GM21723 (cell line): ENCODE measurements around the gene SP9.
A peak's percentile ranks its signal among the peaks of the same experiment; 100 is the strongest.

Experiments used
- ATAC-seq: cut with Tn5 transposase; IDR thresholded peaks from one replicate; pipeline ENCODE4 v1.9.1; 2021; ENCODE audit warnings: mild to moderate bottlenecking, moderate library complexity; ENCODE audit not compliant: unreplicated experiment

SP9 gene

DNA sequence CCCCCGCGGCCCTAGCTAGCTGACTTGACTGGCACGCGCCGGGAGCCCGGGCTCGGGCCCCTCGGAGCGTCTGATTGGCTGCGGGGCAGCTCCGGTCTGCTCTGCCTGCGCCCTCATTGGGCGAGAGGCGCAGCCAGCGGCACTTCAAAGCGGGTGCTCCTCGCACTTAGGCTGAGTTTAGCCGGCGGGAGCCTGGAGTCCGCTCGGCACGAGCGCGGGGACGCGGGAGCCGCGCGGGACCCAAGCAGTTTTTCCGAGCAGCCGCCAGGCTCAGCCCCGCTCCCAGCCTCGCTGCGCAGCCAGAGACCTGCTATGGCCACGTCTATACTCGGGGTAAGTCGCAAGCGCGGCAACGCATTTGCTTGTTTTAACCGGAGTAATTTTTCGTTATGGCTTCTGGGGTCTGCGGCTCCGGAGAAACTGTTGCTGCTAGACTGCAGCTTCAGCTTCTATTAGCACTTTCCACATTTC is at the start of gene SP9:
TSS of gene SP9 (plus strand) at position 174 of the 471 bp plus-strand sequence. CDS start at position 313, 139 bp downstream.
- ATAC-seq = no peak

DNA sequence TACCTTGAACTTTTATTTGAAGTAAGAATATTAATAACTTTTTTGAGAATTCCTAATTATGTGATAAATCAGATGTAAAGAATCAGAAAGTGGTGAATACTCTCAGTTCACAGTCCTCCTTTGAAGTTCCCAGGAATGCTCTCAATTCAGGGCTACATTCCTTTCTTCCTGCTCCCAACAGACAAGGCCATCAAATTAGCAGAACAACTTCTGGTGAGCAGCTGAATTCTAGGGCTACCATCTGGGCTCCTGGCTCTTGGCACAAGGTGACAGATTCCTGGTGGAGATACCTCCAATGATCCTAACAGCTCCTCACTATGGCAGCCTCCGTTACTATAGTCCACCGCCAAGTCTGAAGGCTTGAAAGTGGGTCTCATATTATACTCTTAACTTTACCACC is 48.6 kb upstream of the SP9 start:
- ATAC-seq = no peak

DNA sequence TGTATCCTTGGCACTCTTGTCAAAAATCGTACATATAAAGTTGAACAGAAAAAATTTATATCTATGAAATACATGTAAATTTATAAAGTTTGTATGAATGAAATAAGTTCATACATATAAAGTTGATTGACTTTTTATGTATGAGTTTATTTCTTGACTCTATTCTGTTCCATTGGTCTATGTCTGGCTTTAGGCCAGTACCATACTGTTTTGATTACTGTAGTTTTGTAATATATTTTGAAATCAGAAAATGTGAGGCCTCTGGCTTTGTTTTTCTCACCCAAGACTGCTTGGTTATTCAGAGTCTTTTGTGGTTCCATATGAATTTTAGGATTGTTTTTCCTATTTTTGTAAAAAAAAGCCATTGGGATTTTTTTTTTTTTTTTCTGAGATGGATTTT is 41.8 kb upstream of the SP9 start:
- no peak for ATAC-seq

DNA sequence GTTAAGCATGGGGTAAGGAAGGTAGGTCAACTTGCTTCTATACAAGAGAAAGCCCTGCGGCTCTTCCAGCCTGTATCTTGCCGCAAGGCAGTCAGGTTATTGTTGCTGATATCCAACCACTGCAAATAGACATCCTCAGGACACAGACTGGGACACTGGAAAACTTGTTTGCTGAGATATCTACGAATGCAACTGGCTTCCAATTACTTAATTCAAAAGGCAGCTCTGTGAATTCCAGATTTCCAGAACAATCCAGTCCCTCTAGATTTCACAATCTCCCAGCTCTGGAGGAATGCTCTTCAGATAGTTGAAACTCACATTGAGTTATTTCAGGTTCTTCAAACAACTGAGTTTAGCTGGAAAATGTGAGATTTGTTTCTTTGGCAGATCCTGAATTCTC is 34.6 kb upstream of the SP9 start:
- no peak for ATAC-seq

DNA sequence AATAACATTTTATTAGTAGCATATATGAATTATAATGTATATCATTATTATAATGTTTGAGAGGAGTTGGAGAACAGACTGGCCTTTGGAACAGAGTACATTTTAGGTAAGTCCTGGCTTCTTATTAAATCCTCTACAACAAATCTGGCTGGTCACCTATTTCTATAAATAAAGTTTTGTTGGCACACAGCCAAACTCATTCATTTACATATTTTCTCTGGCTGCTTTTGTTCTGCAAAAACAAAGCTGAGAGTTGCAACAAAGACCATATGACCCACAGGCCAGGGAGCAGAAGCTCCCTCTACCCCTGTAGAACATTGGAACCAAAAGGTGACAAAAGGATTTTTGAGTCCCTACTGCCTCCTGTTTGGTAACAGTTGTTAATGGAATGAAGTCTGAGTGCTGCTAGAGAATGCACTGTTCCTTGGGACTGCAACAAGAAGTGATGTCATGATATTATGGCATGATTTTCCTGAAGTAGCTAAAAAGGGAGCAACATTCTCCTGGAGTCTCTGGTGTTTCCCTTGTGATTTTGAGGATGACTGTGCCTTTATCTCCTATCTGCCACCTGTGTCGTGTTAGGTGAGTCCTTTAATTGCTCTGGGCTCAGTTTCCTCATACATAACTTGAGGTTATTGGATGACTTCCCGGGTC is 22.0 kb upstream of the SP9 start:
- no peak for ATAC-seq

DNA sequence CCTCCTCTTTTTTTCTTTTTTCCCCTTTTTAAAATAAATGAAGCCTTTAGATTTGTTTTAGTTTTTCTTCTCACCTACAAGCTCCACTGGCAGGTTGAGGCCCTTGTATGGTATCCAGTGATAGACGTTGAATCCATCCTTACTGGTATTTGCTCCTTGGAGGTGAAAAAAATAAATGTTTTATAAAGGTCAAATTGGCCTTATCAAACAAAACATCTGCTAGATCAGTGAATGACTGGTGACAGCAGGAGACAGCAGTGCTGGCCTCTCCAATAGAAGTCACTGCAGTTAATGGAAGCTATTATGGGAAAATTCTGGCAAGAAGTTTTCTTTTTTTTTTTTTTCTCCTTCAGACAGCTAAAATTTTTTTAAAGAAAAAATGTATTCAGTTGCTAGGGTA is 12.6 kb upstream of the SP9 start:
- ATAC-seq = no peak

DNA sequence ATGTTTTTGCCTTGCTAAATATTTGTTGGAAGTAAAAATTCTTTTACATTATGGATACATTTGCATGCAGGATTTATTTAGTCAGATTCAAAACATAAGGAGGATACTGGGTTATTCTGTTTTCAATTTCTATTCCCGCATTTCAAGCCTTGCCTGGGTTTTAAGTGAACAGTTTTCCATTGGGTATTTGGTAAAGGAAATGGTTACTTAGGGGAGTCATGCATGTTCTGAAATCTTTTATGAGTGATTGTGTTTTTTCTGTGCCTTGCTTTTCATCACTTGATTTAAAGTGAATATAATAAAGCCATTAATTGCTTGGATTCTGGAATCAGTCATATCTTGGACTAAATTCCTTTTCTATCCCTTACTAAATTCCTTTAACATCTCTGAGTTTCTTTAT is 12.0 kb upstream of the SP9 start:
- ATAC-seq = no peak

DNA sequence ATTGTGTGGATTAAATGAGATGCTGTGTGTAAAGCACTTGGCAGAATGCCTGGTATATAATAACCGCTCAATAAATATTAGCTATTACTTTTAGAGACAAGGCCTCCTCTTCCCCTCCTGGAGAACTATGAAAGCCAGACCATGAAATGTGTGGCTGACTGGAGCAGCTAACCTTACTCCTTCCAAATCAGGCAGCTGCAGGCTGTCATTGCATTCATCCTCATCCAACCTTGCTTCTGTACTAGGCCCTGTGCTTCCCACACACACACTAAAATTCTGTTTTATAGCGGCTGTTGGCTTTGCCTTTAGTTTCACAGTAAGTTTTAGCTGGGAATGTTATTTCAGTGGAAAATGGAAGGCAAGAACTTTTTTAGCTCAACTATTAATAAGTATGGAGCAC is 10.2 kb upstream of the SP9 start:
- ATAC-seq = no peak

DNA sequence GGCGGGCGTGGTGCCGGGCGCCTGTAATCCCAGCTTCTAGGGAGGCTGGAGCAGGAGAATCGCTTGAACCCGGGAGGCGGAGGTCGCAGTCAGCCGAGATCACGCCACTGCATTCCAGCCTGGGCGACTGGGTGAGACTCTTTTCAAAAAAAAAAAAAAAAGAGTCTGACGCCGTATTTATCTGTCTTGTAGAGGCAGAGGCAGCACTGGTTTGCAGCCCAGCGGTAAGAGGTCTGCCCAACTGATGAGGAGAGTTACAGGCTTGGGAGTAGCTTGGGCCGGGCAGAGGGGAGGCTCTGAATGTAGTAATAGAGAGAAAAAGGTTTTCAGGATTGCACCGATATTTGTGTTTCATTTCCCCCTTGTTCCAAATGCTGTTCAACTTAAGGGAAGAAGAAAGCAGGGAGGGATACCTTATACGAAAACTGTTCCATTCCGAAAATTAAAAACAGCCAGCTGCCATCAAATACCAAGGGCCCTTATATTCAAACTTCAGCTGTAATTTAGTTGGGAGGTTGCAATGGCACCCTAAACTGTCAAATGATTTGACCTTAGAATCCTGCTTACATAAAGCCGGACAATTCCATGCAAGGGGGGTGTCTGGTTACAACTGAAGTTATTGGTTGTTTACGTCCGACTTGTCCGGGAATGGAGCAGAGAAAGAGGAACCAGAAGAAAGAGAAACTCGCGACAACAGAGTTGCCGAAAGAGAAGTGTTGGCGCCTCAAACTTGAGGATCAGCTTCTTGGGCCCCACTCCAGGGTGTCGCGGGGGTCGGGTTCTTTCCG is 9.2 kb upstream of the SP9 start:
- ATAC-seq = no peak

DNA sequence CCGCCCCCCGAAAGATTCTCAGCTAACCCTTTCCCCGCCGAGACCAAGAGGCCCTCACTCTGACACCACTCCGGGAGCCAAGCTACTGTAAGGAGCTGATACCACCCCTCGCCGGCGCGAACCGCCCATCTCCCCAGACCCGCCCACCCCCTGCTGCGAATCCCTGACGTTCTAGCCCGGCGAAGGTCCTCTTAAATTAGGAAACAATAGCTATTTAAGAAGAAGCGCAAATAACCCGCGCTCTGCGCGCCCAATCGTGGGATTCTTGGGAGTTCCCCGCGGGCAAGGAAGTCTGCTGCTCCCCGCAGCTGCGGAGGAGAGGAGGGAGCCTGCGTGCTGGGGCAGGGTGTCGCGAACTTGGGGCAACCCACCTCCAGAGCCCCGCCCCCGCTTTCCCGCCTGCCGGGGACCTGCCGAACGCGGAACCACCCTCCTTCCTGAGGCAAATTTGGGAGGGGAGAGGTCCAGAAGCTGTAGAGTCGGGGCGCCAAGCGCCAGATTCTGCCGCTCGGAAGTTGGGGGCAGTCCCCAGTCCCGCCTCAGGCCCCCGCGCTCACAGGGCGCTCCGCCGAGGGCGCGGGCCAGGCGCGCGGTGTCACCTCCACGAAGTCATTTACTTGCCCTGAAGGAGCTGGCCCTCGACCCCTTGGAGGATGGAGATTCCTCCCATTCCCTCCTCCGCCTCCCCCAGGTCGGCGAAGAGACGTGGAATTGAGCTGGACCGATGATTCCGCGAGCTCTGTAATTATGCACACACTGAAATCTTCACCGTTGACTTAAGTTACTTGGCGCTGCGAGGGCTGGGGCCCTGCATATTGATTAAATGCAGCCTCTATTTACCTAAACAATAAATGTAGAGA is 8.4 kb upstream of the SP9 start:
- peak; percentile 42 for ATAC-seq

DNA sequence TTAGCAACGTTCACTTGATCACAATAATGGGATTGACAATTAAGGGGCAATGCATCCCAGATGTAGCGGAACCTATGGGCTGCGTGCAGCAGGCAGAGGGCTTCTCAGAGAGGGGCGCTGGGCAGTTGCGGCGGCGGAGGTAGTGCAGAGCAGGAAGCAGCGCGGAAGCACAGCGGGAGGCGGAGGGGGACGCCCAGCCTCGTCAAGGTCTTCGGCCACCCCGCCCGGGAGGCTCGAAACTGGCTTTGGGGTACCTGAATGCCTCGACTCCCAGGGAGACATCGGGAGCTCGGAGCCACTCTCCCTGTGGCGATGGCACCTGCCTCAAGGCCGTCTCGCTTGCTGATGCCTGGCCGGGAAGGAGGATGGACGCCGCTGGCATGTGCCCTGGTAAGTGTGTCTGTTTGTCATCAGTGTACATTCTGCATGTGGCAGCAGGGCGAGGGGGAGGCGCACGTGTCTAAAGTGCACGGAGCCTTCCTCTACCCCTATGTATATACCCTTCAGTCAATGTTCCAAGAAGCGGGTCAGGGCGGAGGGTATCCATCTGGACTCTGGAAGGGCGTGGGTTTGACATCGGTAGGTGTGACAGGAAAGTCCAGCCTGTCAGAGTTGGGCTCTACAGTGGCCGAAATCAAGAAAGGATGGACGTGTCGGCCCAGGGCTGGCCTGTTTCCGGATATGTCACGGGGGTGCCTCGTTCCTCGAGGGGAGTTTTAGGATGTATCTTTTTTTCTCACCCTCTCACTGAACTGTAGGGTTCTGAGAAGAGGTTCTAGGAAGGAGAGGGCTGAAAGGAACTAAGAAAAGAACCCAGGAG is 7.5 kb upstream of the SP9 start:
- ATAC-seq = peak; percentile 42

DNA sequence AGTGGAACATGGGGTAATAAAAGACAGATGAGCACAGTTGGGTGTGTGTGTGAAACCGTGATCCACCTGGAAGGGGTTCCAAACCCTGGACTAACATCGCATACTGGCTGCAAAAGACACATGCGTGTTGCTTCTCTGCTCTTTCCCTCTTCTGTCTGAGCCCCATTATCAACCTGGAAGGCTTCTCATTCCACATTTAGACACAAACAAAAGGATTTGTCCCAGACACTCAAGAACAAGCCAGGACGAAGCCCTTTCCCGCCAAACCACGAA is 7.0 kb upstream of the SP9 start:
- ATAC-seq = no peak

DNA sequence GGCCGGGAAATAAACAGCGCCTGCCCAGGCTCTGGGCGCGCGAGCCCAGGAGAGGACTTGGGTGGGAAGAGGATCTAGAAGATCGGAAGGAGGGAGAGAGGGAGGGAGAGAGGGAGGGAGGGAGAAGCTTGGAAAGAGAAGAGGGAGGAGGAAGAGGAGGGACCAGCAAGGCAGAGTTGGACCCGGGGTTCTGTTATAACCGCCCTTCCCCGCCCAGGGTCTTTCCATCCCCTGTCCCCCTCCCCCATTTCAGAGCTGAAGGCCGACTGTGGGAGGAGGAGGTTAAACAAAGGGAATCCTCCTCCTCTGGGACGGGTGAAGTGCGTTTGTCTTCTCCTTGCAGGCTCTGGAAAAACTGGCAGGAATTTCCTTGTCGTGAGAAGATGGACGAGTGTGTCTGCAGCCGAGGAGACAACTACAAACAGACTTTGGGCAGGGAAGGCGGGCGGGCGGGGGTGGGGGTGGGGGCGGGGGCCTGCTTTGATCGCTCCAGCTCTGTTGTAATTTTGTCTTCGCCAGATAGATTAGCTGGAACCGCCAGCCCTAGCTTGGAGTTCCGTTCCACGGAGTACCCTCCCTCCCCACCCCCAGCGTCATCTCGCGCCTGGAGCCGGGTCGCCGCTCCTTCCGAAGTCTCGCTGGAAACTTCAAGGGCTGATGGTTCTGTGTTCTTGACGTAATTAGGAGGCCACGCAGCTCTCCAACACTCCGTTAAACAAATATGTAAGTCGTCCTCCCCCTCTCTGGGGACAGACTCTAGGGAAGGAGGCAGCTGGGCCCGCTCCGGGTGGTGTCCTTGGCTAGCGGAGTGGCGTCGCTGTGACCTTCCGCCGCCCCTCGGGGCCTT is 6.4 kb upstream of the SP9 start:
- ATAC-seq = no peak

DNA sequence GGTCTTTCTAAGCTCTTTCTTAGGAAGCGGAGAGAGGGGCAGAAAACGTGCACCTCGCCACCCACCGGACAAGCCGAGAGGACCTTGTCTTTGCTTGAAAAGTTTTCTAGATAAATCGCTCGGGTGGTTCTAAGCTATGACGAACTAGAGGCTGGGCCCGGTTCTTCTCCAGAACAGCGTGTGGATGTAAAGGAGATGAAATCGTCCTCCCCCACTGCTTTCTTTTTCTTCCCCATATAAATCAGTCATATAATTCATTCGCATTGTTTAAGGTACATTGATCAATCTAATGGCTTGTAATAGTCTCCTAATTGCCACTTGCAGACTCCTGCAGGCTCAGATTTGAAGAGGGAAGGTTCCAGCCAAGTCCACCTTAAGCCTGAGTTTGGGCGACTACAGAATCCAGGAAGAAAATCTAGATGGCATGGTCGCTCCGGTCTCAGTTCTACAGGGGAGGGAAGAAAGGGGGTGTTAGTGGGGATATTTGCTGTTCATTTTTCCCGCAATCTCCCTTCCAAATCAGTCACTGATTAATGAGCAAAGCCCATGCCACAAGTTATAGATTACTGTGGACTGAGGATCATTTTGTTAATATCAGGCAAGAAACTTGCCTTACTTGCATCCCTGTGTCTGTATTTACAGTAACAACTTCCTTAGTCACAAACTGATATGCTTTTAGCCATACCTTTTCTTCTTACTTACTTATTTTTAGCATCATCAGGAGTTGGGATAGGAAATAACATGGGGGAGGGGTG is 5.6 kb upstream of the SP9 start:
- no peak for ATAC-seq

DNA sequence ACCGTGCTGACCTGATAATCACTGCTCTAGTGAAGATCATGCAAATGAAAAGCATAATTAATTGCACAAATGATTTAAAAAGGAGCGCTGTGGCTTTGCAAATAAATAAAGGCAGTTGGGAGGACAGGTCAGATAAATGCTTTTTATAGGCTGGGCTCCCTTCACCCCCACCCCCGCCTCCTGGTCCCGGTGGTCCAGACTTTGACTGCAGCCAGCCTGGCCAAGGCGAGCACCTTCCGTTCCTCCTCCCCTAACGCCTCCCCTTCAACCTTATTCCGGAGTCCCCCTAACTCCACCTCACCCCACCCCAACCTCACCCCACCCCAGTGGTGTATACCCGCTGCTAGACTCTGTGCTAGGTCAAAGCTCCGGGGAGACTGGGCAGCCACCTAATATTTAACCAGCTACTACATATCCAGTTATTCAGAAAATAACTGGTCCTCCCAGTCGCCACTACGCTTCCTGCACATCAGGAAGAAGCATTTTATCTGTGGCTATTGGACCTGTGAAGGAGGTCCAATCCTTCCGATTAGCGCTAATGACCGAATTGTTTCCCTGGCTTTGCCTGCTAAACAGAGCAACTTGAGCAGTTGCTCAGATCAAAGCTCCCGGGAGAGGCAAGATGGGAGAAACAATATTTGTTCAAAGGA is 3.7 kb upstream of the SP9 start:
- ATAC-seq = no peak

DNA sequence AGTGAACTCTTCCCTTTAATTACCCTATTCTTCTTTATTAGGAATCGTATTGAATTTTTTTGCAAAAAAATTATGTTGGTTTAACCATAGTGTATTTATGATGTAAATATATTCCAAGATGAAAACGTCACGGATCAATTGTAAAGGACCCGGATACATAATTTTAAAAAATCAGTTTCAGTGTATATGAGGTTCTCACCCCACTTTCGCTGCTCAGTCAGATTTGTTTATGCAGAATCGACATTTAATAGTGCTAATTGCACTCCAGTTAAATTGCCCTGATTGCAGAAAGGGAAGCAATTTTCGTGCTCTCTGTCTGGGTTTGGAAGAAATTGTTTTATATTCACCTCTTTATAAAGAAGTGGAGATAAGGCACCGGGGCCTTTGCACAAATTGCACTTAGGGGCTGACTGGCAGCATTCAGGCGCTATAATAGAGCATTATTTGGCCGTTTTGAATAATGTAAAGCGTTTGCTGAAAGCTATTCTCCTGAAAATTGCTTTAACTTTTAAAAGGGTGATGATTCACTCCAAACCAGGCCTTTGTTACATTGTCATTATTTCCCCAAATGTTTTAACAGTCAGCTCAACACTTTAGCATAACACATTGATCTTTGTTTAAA is 3.0 kb upstream of the SP9 start:
- ATAC-seq = no peak

DNA sequence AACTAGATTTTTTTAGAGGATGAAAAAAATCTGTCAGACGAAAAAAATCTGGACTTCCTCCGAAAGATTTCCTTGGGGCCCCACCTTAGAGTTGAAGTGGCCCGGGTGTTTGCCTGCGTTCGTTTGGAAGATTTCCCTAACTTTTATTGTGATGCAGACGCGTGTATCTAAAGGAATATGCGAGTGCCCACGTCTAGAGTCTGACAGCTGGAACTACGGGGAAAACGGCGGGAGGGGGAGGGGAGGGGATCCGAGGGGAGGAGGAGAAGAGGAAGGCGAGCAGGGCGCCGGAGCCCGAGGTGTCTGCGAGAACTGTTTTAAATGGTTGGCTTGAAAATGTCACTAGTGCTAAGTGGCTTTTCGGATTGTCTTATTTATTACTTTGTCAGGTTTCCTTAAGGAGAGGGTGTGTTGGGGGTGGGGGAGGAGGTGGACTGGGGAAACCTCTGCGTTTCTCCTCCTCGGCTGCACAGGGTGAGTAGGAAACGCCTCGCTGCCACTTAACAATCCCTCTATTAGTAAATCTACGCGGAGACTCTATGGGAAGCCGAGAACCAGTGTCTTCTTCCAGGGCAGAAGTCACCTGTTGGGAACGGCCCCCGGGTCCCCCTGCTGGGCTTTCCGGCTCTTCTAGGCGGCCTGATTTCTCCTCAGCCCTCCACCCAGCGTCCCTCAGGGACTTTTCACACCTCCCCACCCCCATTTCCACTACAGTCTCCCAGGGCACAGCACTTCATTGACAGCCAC is 2.4 kb upstream of the SP9 start:
- no peak for ATAC-seq

DNA sequence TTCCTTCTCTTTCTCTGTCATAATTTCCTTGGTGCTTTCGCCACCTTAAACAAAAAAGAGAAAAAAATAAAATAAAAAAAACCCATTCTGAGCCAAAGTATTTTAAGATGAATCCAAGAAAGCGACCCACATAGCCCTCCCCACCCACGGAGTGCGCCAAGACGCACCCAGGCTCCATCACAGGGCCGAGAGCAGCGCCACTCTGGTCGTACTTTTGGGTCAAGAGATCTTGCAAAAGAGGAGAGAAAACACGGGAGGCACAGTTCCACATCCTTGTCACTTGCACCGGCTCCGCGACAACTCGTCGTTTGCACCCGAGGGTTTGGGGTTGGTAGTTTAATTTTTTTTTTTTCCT is 1.8 kb upstream of the SP9 start:
- ATAC-seq = no peak
